RKO (cell line): ENCODE data around the gene NRXN2.
"Not testable (repeated sequence)": the region's sequence is repeated elsewhere in the genome, so short reads cannot be mapped to it uniquely, and the experiment has no call there.

Experiments used
- DNase-seq: peaks from one replicate; pipeline ENCODE4 v3.0.0-alpha.2; 2016; ENCODE audit warnings: low spot score

Gene NRXN2

GRCh38 chr11:64605244-64605560, 117.8 kb downstream of the NRXN2 start:
- no peak for DNase-seq

- DNase-seq: no peak
Measured at GRCh38 chr11:64604458-64605243, 118.3 kb downstream of the NRXN2 start.

GRCh38 chr11:64603411-64604110, 119.4 kb downstream of the NRXN2 start:
- DNase-seq: no peak

- DNase-seq: no peak
Measured at GRCh38 chr11:64602466-64603070, 120.4 kb downstream of the NRXN2 start.

GRCh38 chr11:64601605-64602465, 121.2 kb downstream of the NRXN2 start:
- DNase-seq: no peak

- DNase-seq: no peak
Measured at GRCh38 chr11:64600281-64600992, 122.6 kb downstream of the NRXN2 start.

- no peak for DNase-seq
Measured at GRCh38 chr11:64599698-64600211, 123.2 kb downstream of the NRXN2 start.

GRCh38 chr11:64598797-64599697, 124.0 kb downstream of the NRXN2 start:
- DNase-seq: no peak

GRCh38 chr11:64598106-64598796, 124.7 kb downstream of the NRXN2 start:
- no peak for DNase-seq

- no peak for DNase-seq
Measured at GRCh38 chr11:64597671-64598101, 125.3 kb downstream of the NRXN2 start.

GRCh38 chr11:64595922-64596321, 127.1 kb downstream of the NRXN2 start:
- not testable (repeated sequence) for DNase-seq

- DNase-seq: no peak
Measured at GRCh38 chr11:64594159-64594939, 128.6 kb downstream of the NRXN2 start.

- DNase-seq: no peak
Measured at GRCh38 chr11:64593156-64594105, 129.6 kb downstream of the NRXN2 start.

- no peak for DNase-seq
Measured at GRCh38 chr11:64592656-64593055, 130.3 kb downstream of the NRXN2 start.

GRCh38 chr11:64592234-64592615, 130.8 kb downstream of the NRXN2 start:
- DNase-seq: no peak

- DNase-seq: no peak
Measured at GRCh38 chr11:64591257-64592233, 131.5 kb downstream of the NRXN2 start.
